AG04450 (cell line): ENCODE data around the gene HOXC10. TPM values are rescaled to one million over a fixed set of nuclear protein-coding genes. Genes with fewer than 3 reads are reported as not detected.

ENCODE experiments used
- CTCF ChIA-PET: fragments of 300-600, 350-600 bp; formaldehyde crosslinking; extraction: SDS; loops from one replicate; lab custom pipeline; 2022; ENCODE audit warnings: antibody characterized with exemption, inconsistent platforms; lab: Charles Lee
- POLR2A ChIA-PET: fragments of 350-600 bp; formaldehyde crosslinking; extraction: SDS; loops from one replicate; lab custom pipeline; 2021; ENCODE audit warnings: antibody characterized with exemption, inconsistent platforms; lab: Yijun Ruan, JAX
- DNase-seq: peaks from one replicate; pipeline ENCODE4 v3.0.0-alpha.2; 2011; ENCODE audit warnings: low read depth, low spot score
- H3K27ac ChIP-seq: one replicate; pipeline ENCODE4 v1.5.1; 2012; ENCODE audit warnings: low read depth, low read length, control low read depth
- H3K27me3 ChIP-seq: one replicate; pipeline ENCODE4 v1.6.0; 2012; ENCODE audit warnings: low read length; ENCODE audit not compliant: control insufficient read depth, insufficient read depth
- H3K4me3 ChIP-seq: 2 replicates; pipeline ENCODE4 v1.5.1; 2011; ENCODE audit warnings: mild to moderate bottlenecking, low read depth, low read length, control low read depth
- H3K9me3 ChIP-seq: 2 replicates; pipeline ENCODE4 v1.5.1; 2012; ENCODE audit warnings: low read length; ENCODE audit not compliant: control insufficient read depth, insufficient read depth
- CTCF ChIP-seq: IDR thresholded peaks from 2 replicates; pipeline ENCODE4 v1.5.1; 2011; ENCODE audit warnings: low read depth, low read length, control low read depth, inconsistent platforms
- polyA plus RNA-seq: library from polyadenylated mRNA; depleted of rRNA; stranded (reverse); fragments of >200 nt; gene quantifications from 2 replicates; pipeline ENCODE4 v1.2.3, GENCODE V29; 2011

The HOXC10 gene
- polyA plus RNA-seq, 1 experiment, result not detected

GRCh38 chr12:53971129-53971528 lies 13.8 kb upstream of the HOXC10 start:
- CTCF ChIA-PET, result no interaction called here
- no peak for TF ChIP-seq CTCF
- DNase-seq, result no peak

GRCh38 chr12:53971686-53972085 lies 13.3 kb upstream of the HOXC10 start:
- DNase-seq, result no peak
- Histone ChIP-seq H3K4me3 (no peak overlapping the region), H3K27me3 (peaks cover 97% of the 10 kb centered on the region), H3K27ac (no peak overlapping the region), H3K9me3 (peaks cover 12% of the 10 kb centered on the region)
- CTCF ChIA-PET, result no interaction called here
- POLR2A ChIA-PET, result no interaction called here
- TF ChIP-seq CTCF, result no peak

More at GRCh38 chr12:53971129-53971528, 13.8 kb upstream of the HOXC10 start:
- peaks cover 12% of the 10 kb centered on the region for H3K9me3 ChIP-seq
- no peak overlapping the region for H3K27ac ChIP-seq
- H3K4me3 ChIP-seq, result no peak overlapping the region
- POLR2A ChIA-PET, result no interaction called here
- H3K27me3 ChIP-seq, result peaks cover 97% of the 10 kb centered on the region

- Histone ChIP-seq H3K27ac (no peak overlapping the region), H3K27me3 (peaks cover 97% of the 10 kb centered on the region), H3K4me3 (no peak overlapping the region), H3K9me3 (peaks cover 12% of the 10 kb centered on the region)
- TF ChIP-seq CTCF, result no peak
- no peak for DNase-seq
- CTCF ChIA-PET, result no interaction called here
- POLR2A ChIA-PET, result no interaction called here
These were observed 12.7 kb upstream of the HOXC10 start for GRCh38 chr12:53972152-53972702.

GRCh38 chr12:53972722-53973235 lies 12.2 kb upstream of the HOXC10 start, which contains the start of gene HOXC11:
HOXC11 (plus strand) TSS chr12:53973126; CDS start chr12:53973242, 116 bp downstream.
- peaks cover 96% of the 10 kb centered on the region for H3K27me3 ChIP-seq
- POLR2A ChIA-PET, result no interaction called here
- H3K9me3 ChIP-seq, result peaks cover 12% of the 10 kb centered on the region
- CTCF ChIA-PET, result no interaction called here
- DNase-seq, result no peak
- no peak for TF ChIP-seq CTCF
- H3K27ac ChIP-seq, result no peak within 1 kb of the TSS
- no peak within 1 kb of the TSS for H3K4me3 ChIP-seq

GRCh38 chr12:53973236-53974042 lies 11.5 kb upstream of the HOXC10 start:
- Histone ChIP-seq H3K27ac (no peak overlapping the region), H3K27me3 (peaks cover 95% of the 10 kb centered on the region), H3K4me3 (no peak overlapping the region), H3K9me3 (peaks cover 12% of the 10 kb centered on the region)
- POLR2A ChIA-PET, result no interaction called here
- CTCF ChIA-PET, result interaction anchor here (0.6 kb wide), 1 partner anchor 228 kb away, joined by 3 read pairs; no protein-coding TSS in a partner anchor
- no peak for TF ChIP-seq CTCF
- no peak for DNase-seq
